A673 (cell line): ENCODE data around the gene SLC2A2.

ENCODE experiments used
- EZH2 ChIP-seq: fragments of 200-600 bp; sonication (generic); IDR thresholded peaks from 2 replicates; pipeline ENCODE4 v1.6.1; 2017; ENCODE audit warnings: borderline replicate concordance, low read depth, mild to moderate bottlenecking, mixed read lengths, antibody characterized with exemption, low read length; ENCODE audit not compliant: poor library complexity, severe bottlenecking
- TF ChIP-seq, protein P1 (sequence below): fragments of 300-800, 200-600 bp; sonication (generic); conservative IDR thresholded peaks from 2 replicates; pipeline ENCODE4 v1.5.1; 2017; ENCODE audit warnings: low read depth, mild to moderate bottlenecking, antibody characterized with exemption, low read length, moderate library complexity, mixed read lengths

DNA sequence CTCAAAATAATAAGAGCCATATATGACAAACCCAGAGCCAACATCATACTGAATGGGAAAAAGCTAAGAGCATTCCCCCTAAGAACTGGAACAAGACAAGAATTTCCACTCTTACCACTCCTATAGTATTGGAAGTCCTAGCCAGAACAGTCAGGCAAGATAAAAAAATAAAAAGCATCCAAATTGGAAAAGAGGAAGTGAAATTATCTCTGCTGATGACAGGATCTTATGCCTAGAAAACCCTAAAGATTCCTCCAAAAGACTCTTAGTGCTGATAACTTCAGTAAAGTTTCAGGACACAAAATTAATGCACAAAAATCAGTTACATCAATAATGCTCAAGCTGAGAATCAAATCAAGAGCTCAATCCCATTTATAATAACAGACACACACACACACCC is 45.9 kb upstream of the SLC2A2 start:
- TF ChIP-seq, protein P1, sequence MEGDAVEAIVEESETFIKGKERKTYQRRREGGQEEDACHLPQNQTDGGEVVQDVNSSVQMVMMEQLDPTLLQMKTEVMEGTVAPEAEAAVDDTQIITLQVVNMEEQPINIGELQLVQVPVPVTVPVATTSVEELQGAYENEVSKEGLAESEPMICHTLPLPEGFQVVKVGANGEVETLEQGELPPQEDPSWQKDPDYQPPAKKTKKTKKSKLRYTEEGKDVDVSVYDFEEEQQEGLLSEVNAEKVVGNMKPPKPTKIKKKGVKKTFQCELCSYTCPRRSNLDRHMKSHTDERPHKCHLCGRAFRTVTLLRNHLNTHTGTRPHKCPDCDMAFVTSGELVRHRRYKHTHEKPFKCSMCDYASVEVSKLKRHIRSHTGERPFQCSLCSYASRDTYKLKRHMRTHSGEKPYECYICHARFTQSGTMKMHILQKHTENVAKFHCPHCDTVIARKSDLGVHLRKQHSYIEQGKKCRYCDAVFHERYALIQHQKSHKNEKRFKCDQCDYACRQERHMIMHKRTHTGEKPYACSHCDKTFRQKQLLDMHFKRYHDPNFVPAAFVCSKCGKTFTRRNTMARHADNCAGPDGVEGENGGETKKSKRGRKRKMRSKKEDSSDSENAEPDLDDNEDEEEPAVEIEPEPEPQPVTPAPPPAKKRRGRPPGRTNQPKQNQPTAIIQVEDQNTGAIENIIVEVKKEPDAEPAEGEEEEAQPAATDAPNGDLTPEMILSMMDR, result no peak
- no peak for TF ChIP-seq EZH2
